Activated CD4-positive, alpha-beta T cell treated with anti-CD3 and anti-CD28 coated beads for 1 hour (primary cell): ENCODE results near the gene ATP6V1B1.
A peak's percentile ranks its signal among the peaks of the same experiment; 100 is the strongest.

Experiments
- DNase-seq: peaks from one replicate; pipeline ENCODE4 v3.0.0-alpha.2; 2020

Gene ATP6V1B1

DNA sequence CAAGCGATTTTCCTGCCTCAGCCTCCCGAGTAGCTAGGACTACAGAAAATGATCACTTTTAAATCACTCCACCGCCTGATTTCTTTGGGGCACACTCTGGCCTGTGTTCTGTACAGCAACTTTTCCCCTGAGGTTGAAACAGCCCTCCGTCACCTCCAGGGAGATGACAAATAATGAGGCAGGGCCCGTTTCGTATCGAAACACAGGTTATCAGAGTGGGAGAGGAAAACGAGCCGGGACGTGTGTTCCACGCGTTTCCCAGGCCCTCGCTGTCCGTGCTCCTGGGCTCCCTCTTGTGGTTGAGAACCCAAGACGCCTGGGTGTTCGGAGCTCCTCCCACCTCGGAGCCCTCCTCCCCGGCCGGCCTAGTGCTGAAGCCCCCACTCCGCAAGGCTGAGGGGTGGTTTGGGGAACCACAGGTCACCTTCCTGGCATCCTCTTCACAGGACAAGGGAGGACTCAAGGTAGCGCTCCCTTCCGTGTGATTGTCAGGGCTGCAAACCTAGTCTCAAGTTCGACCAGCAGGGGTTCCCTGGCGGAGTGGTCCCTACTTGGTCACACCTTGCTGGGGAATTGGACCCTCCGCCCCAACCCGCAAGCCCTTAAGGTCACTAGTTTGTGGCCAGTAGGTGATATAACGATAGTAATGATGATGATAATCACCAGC is 12.8 kb downstream of the ATP6V1B1 start:
- peak; percentile 58 for DNase-seq

DNA sequence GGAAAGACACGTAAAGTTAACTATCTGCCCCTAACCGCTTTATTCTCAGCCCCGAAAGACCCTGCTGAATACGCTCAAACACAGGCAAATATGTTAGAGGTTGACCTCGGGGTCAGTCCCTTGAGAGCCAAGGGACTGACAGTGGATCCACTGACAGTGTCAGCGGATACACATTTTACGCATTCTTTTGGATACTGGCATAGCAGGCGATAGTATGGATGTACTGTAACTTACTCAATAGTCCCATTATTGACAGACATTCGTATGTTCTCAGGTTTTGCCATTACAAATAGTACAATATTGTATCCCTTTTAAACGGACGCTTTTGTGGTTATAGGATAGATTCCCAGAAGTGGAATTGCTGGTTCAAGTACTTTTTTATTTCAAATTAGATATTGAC is 13.4 kb downstream of the ATP6V1B1 start:
- DNase-seq = no peak

DNA sequence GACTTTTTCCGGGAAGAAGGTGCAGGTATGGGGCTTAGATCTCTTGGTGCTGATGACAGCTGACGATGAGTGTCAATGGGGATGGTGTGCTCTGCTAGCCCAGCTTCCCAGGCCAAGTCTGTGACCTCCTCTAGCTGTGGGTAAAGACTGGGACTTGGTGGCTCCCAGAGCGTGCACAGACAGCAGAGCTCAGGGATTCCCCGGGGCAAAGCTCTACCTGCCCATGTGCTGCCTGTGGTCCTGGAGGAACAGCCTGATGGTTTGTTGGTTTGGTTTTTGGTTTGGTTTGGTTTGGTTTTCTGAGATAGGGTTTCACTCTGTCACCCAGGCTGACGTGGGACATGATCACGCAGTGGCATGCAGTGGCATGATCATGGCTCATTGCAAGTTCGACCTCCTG is 19.2 kb downstream of the ATP6V1B1 start:
- DNase-seq = no peak

DNA sequence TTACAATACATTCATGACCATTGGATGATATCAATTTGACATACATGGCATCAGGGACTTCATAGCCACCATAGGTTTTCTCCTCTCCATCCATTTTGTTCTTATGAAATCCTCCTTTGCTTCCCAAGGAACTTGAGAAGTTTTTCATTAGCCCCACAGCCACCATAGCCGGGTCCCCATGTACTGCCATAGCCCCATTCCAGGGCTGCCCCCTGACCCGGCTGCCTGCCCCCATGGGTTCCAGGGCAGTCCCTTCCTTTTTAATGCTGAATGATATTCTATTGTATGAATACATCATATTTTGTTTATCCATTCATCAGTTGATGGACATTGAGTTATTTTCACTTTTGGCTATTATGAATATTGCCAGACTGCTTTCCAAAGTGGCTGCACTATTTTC is 20.4 kb downstream of the ATP6V1B1 start:
- DNase-seq = no peak

DNA sequence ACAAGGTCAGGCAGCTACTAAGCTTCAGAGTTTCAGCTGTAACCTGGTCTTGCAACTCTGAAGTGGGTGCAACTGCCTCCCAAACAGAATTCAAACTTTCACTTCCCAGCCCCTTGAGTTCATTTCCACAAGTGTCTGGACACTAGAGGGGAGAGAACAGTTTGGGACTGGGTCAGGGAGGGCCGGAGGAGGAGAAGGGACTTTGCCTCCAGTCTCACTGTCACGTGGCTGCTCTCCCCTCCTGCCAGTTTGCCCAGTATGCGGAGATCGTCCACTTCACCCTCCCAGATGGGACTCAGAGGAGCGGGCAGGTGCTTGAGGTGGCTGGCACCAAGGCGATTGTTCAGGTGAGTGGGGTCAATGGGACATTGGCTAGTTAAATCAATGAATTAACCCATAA is 22.1 kb downstream of the ATP6V1B1 start:
- no peak for DNase-seq

DNA sequence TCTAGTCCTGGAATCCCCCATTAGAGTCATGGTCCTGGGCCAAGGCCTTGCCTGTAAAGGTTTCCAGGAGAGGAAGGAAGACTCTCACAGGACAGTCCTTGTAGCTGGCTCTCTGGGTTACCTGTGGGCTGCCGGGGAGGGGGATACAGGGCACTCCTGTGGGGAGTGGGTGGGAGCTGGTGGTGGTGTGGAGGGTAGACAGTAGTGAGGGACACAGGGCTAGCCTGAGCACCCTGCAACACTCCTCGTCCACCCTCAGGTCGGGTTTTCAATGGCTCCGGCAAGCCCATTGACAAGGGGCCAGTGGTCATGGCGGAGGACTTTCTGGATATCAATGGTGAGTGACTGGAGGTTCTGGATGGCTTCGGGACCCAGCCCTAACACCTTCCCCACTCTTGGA is 23.1 kb downstream of the ATP6V1B1 start:
- no peak for DNase-seq

DNA sequence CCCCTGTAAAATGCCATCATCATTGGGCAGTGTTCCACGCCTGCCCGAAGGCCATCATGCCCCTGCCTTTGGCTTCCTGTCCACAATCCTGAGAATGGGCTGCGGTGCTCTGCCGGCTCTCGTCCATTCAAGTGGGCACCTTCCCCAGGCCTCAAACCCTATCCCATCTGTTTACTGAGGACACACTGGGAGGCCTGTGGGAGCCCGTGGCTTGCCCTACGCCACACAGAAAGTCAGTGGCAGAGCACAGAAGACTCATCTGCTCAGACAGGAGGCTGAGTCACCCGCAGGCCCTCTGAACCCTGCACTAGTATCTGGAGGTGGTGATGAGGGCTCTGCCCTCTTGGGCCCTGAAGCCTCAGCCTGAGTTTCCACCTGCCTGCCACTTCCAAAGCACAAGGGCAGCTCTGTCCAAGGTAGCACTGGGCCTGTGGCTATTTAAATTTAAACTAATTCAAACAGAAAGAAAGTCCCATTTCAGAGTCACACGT is 23.6 kb downstream of the ATP6V1B1 start:
- DNase-seq = peak; percentile 5

DNA sequence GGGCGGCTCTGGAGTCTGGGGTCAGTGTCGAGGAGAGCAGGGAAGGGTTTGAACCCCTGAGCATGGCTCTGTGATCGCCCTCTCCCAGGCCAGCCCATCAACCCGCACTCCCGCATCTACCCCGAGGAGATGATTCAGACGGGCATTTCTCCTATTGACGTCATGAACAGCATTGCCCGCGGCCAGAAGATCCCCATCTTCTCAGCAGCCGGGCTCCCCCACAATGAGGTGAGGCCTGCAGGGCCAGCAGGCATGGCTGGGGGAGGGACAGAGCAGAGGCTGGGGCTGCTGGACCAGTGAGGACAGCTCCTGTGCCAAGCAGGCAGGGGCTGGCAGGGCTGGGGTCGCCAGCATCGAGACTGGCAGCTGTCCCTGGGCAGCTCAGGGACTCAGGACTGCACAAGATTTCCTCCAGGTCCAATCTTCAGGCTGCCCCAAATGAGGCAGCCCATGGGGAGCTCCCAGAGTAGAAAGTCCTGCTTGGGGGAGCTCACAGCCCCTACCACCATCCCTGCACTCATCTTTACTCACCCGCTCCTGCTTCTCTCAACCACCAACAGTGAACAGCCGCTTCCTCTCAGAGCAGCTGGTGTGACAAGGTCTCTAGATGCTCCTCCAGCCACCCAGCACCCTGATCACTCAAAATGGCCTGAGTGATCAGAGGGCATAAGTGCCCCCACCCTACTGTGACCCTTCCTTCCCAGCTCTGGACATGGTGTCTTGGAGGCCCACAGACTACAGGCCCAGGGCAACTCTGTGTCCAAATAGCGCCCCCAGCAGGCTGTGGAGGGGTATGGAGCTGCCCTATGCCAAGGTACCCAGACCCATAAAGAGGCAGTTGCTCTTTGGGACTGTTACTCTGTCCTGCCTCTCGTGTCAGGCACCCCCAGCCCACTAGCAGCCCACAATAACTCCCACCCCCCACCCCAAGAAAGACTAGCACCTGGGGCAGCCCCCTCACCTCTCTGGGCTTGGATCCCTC is 24.4 kb downstream of the ATP6V1B1 start:
- peak; percentile 6 for DNase-seq

DNA sequence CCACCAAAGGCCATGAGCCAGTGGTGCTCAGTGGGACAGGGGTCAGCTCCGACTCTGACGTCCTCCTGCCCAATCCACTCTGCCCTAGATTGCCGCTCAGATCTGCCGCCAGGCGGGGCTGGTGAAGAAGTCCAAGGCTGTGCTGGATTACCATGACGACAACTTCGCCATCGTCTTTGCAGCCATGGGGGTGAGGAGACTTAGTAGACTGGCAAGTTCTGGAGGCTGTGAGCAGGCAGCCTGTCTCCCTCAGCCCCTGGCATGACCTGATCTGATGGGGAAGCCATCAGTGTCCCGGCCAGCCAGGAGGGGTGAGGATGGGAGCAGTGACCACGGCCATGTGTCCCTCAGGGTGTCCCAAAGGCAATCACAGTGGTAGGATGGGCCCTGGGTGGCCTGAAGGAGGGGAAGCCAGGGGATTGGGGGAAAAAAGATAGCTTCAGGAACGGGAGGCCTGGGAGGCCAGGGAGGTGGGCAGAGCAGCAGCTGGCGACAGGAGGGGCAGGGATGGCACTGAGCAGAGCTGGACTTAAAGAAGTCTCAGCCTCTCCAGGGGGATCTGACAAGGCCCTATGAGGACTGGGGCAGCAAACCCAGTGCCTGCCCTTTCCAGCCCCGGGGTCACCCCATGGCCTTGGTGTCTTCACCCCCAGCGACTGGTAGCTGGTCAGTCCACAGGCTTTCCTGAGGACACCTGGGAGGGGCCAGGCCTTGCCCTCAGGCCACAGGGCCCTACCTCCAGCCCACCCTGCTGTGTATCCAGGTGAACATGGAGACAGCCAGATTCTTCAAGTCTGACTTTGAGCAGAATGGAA is 25.3 kb downstream of the ATP6V1B1 start:
- peak; percentile 6 for DNase-seq

DNA sequence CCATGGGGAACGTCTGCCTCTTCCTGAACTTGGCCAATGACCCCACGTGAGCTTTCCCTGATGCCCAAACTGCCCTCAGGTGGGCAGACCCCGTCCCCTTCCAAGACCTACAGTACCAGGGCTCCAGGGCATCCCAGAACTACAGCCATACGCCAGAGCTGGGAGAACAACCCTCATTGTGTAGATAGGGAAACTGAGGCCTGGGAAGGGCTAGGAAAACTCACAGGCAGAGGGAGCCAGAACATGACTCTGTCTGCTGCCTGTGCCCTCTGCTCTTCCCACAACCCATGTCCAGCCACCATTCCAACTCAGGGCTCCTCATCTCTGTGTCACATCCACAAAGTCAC is 25.9 kb downstream of the ATP6V1B1 start:
- DNase-seq = no peak

DNA sequence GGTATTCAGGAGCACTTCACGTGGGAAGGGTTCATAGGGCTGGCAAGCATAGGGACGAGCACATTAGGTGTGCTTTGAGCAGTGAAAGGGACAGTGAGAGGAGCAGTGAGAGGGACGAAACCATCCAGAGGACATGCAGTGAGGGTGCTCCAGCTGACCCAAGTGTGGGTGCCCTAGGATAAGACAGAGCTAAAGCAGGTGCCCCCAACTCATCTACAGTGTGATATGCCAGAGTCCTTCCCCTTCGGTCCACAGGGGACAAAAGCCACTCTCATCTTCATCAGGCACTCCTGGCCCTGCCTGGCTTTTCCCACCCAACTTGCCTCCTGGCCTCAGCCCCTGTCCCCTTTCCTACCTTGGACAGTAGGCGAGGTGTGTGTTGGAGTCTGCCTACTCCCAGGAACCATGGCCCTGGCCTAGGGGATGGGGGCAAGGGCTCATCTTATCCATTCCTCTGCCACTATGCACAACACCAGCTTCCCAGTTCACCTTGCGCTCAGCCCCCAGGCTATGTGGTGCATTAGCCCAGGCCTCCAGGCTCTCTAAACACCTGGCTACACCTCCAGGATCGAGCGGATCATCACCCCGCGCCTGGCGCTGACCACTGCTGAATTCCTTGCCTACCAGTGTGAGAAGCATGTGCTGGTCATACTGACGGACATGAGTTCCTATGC is 26.6 kb downstream of the ATP6V1B1 start:
- DNase-seq = no peak

DNA sequence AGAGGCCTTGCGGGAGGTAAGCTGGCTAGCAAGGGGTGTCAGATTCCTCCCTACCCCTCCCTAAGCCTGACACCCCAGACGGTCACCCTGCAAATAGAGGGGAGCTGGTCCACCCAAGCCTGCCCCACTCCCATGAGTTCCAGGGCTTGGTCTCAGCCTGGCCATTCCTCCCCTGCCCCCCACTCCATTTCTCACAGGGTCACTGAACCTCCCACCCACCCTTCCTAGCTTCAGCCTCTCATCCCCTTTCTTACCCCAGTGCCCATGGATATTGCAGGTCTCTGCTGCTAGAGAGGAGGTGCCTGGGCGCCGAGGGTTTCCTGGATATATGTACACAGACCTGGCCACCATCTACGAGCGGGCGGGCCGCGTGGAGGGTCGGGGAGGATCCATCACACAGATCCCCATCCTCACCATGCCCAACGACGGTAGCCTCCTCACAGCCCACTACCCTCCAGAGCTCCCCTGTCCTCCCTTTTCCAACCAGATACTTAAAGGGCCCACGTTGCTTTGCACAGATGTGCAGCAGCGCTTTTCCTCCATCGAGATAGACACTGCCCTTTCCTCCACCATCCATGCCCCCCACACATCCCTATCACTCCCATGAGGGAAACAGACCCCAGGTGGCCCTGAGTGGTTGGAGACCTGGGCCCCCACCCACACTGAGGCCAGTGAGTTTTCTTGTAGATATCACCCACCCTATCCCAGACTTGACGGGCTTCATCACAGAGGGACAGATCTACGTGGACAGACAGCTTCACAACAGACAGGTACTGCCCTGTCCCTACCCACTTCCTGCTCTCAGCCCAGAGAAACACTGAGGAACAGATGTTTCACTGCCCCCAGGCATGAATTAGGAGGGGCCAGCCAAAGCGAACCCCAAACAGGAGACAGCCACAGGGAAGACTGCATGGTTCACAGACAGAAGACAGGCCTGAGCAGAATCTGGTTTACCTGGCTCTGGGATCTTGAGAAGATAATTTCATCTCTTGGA is 27.5 kb downstream of the ATP6V1B1 start:
- DNase-seq = no peak

DNA sequence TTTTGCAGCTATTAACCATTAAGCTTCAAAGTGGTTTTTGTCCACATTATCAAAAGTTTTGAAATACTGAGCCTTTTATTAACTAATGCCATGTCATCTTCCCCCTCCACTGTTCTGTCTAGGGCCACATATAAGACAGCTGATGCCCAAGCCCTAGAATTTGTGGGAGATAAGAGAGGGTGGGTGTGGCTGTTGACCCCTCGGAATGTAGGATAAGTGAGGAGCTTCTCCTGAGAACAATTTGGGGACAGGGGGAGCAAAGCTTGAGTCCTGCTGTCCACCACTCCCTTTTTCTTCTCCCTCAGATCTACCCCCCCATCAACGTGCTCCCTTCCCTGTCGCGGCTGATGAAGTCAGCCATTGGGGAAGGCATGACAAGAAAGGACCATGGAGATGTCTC is 28.4 kb downstream of the ATP6V1B1 start:
- no peak for DNase-seq

DNA sequence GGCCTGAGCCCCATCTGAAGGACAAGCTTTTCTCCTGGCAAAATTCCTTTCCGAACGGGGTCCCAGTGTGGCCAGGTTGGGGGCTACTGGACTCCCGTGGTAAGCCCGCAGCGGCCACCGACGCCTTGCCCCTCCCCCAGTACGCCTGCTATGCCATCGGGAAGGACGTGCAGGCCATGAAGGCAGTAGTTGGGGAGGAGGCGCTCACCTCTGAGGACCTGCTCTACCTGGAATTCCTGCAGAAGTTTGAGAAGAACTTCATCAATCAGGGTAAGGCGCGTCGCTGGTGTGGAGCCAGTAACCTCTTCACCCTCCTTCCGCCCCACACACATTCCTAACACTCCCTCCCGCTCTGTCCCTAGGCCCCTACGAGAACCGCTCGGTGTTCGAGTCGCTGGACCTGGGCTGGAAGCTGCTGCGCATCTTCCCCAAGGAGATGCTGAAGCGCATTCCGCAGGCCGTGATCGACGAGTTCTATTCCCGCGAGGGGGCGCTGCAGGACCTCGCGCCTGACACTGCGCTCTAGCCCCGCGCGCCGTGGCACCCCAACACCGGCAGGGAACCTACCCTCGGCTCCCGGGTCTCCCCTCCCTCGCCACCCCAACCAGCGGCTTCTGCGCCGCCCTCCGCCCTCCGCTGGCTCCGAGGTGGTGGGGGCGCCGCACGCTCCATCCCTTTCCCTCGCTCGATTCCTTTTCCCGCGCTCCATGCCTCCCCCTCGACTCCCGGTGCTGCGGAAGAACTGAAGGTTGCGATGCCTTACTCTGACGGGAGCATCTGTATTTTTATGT is 29.1 kb downstream of the ATP6V1B1 start:
- peak; percentile 69 for DNase-seq

DNA sequence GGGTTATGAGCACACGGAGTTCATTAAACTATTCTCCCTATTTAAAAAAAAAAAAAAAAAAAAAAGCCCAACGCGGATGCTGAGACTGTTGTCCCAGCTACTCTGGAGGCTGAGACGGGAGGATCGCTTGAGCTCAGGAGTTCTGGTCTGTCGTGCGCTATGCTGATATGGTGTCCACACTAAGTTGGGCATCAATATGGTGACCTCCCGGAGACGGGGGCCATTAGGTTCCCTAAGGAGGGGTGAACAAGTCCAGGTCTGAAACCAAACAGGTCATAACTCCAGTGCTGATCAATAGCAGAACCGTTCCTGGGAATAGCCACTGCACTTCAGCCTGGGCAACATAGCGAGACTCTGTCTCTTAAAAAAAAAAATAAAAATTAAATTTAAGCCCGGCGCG is 29.8 kb downstream of the ATP6V1B1 start:
- DNase-seq = no peak

DNA sequence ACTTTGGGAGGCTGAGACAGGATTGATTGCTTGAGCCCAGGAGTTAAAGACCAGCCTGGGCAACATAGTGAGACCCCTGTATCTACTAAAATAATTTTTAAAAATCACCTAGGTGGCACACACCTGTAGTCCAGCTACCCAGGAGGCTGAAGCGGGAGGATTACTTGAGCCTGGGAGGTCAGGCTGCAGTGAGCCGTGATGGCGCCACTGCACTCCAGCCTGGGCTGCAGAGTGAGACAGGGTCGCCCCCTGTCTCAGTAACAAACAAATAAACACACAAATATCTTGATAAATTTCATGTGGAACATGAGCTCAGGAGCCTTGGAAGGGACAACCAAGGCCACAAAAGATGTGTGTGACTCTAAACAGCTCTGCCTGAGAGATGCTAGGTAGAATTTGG is 31.0 kb downstream of the ATP6V1B1 start:
- DNase-seq = no peak

DNA sequence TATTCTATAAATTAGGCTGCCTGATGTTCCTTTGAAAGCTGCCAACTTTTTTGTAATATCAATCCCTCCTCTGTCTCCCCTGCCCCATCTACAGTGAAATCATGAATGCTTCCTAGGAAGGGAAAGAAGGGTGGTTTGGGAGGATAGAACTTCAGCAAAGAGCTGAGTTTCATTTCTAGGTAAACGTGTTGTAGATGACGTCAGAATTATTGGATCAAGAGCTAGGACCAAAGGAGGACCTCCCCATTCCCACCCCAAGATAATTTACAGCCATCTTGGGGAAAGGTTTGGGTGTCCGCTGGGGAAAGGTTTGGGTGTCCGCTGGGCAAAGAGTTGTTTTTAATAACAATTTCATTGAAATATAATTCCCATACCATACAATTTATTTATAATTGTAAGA is 31.5 kb downstream of the ATP6V1B1 start:
- DNase-seq = no peak

DNA sequence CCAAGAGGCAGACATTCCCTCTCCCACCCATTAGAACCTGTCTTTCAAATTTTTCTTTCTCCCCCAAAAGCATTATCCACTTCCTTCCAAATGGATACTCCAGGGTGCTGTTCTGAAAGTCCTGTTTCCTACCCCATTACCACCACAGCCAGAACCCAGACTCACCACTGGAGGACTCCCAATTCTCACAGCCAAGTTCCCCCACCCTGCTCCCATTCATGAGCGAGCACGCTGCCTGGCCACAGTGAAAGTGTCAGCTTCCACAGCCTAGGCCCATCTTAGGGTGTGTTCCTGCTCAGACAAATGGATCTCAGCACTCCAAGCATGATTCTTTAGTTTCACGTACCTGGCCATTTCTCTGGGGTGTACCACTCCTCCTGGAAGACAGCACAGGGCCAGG is 38.9 kb downstream of the ATP6V1B1 start:
- no peak for DNase-seq

DNA sequence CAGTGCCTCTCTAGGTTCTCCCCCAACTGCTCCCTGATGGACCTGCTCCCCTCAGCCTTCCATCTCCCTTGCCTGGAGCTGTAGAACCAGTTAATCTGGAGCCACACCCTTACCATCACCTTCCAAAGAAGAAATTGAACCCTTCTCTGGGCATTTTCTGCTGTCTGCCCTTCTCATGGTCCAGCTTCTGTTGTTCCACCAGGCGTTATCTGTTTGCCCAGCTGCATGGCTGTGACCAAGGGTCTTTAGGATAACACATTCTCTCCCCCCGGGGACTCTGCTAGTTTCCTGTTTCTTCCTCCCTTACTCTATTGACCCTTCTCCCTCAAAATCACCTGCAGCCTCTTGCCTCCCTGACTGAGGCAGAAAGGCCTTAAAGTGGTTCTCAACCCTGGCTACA is 39.5 kb downstream of the ATP6V1B1 start:
- DNase-seq = no peak

DNA sequence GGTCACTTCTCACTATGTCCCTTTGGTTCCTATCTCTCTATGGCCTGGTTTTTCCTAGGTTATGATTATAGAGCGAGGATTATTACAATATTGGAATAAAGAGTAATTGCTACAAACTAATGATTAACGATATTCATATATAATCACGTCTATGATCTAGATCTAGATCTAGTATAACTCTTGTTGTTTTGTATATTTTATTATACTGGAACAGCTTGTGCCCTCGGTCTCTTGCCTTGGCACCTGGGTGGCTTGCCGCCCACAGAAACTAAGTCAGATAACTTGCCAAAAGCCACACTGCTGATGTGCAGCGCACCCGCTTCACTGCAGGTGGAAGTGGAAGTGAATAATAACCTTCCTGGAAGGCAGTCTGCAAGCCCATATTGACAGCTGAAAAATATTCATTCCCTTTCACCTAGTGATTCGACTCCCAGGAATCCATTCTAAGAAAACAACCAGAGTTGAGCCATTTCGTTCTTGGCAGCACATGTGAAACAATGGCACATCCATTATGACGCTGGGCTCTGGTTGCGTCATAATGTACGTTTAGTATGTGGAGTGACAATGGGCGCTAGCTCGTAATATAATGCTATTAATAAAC is 42.0 kb downstream of the ATP6V1B1 start:
- DNase-seq = no peak
